Left lung (tissue), 10 donors: ENCODE data around the gene AFP. TPM values are rescaled to one million over a fixed set of nuclear protein-coding genes. Genes with fewer than 3 reads are reported as not detected.

ENCODE experiments used
- ATAC-seq: fragments of 200-7000 bp; cut with Tn5 transposase; one replicate; pipeline ENCODE4 v1.9.1; 2020; ENCODE audit warnings: moderate library complexity
- DNase-seq, 4 donors: peaks; one replicate each; pipeline ENCODE4 v3.0.0-alpha.2; 2013 to 2020
- H3K27ac ChIP-seq, 2 donors: fragments of 200-600 bp; sonication (generic) in 1 of 2; one replicate each; pipeline versions ENCODE4 v1.5.0 to v1.8.0; 2020 to 2021
- H3K27me3 ChIP-seq, 2 donors: fragments of 200-600 bp; sonication (generic) in 1 of 2; one replicate each; pipeline versions ENCODE4 v1.5.0 to v1.8.0; 2020 to 2021
- H3K36me3 ChIP-seq, 2 donors: fragments of 200-600 bp; sonication (generic) in 1 of 2; one replicate each; pipeline versions ENCODE4 v1.5.0 to v1.8.0; 2020 to 2021
- H3K4me1 ChIP-seq, 2 donors: fragments of 200-600 bp; one replicate each; pipeline ENCODE4 v1.8.0; 2021
- H3K4me3 ChIP-seq, 2 donors: fragments of 200-600 bp; sonication (generic) in 1 of 2; one replicate each; pipeline versions ENCODE4 v1.5.0 to v1.8.0; 2020 to 2021; ENCODE audit warnings: mild to moderate bottlenecking in 1 of 2
- H3K9me3 ChIP-seq, 2 donors: fragments of 200-600 bp; sonication (generic) in 1 of 2; one replicate each; pipeline versions ENCODE4 v1.5.0 to v1.8.0; 2020 to 2021
- intact Hi-C, 2 donors: fragments of 100-400 bp; cut with DNase I; formaldehyde crosslinking; loops; one replicate each; pipeline versions ENCODE4 v1.11.2 to v1.14.2; 2022
- polyA plus RNA-seq, 6 donors: library from polyadenylated mRNA; unstranded; fragments of 120-200 nt; gene quantifications; one replicate each; pipeline ENCODE4 v1.2.1, GENCODE V29; 2013; ENCODE audit not compliant: insufficient read length in 6 of 6
- total RNA-seq, 2 donors: library from RNA; stranded (reverse); fragmentation: NEBNext Ultra II Directional; extraction: Animal tissue kit (Norgen Biotek cat#: 25700); gene quantifications; one replicate each; pipeline ENCODE4 v1.2.1, GENCODE V29; 2021
- TF ChIP-seq, protein P1 (sequence below), 2 donors: fragments of 200-600 bp; sonication (generic) in 1 of 2; IDR thresholded peaks; one replicate each; pipeline versions ENCODE4 v1.5.0 to v1.8.0; 2021; ENCODE audit warnings: antibody characterized with exemption in 2 of 2
- donor health status: DM: no; HTN: yes; CAD: no.
- donor health status: DM: no; HTN: no; CAD: no.

AFP gene
- total and polyA plus RNA-seq, 8 donors = 0.73 to 25.5 (median 2.5) TPM; not detected in 1

DNA sequence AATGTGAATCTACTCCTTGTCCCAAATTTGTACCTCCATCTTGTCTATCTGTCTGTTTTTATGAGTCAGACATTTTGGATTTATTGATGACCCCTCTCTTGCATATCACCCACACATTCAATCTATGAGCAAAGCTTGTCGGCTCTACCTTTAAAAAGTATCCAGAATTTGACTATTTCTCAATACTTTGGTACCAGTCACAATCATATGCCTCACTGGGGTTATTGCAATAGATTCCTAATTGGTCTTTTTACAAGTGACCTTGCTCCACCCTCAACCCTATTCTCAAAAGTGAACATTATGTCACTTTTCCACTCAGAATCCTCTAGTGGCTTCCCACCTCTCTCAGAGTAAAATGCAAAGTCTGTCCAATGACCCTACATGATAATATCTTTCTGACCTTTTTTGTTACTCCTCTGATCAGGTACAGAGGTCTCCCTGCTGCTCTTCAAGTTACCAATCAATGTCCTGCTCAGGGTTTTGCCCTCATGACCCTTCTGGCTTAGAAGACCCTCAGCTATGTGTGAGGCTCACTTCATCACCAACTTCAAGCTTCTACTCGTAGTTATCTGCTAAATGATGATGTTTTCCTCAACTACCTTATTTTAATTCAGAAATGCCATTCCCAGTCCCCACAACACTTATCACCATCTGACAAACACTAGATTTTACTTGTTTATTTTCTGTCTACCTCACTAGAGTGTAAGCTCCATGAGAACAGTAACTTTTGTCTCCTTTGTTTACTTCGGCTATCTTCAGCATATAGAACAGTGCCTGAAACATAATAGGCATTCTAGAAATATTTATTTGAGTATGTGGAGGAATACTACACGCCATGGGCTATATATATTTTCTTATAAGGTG lies 22.4 kb downstream of the AFP start:
- Histone ChIP-seq H3K27ac (no peak overlapping the region), H3K4me3 (no peak overlapping the region), H3K9me3 (no peaks in the 10 kb centered on the region), H3K36me3 (no peaks in the 10 kb centered on the region), H3K27me3 (no peaks in the 10 kb centered on the region), H3K4me1 (no peaks in the 10 kb centered on the region)
- DNase-seq = no peak
- TF ChIP-seq, protein P1, sequence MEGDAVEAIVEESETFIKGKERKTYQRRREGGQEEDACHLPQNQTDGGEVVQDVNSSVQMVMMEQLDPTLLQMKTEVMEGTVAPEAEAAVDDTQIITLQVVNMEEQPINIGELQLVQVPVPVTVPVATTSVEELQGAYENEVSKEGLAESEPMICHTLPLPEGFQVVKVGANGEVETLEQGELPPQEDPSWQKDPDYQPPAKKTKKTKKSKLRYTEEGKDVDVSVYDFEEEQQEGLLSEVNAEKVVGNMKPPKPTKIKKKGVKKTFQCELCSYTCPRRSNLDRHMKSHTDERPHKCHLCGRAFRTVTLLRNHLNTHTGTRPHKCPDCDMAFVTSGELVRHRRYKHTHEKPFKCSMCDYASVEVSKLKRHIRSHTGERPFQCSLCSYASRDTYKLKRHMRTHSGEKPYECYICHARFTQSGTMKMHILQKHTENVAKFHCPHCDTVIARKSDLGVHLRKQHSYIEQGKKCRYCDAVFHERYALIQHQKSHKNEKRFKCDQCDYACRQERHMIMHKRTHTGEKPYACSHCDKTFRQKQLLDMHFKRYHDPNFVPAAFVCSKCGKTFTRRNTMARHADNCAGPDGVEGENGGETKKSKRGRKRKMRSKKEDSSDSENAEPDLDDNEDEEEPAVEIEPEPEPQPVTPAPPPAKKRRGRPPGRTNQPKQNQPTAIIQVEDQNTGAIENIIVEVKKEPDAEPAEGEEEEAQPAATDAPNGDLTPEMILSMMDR (IDR thresholded peaks at IDR 0.05) = no peak
- intact Hi-C loops = no loop called here
- no peak for ATAC-seq

DNA sequence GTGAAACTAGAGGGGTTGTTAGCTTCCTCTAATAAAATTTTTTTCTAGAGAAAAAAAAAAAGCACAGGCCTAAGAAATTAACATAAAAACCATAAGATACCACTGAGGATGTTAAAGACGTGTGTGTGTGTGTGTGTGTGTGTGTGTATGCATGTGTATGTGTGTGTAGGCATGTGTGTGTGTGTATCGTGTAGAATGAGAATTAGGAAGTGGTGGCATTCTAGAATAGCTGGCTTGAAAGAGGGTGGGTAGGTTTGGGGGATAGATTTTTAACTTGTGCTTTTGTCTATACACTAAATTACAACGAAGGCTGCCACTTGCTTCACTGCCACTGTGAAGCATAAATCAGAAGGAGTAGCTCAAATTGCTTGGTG lies 23.0 kb downstream of the AFP start:
- Histone ChIP-seq H3K27ac (no peak overlapping the region), H3K4me3 (no peak overlapping the region), H3K9me3 (no peaks in the 10 kb centered on the region), H3K4me1 (no peaks in the 10 kb centered on the region), H3K36me3 (no peaks in the 10 kb centered on the region), H3K27me3 (no peaks in the 10 kb centered on the region)
- intact Hi-C loops = no loop called here
- ATAC-seq (no peak), DNase-seq (no peak)
- TF ChIP-seq, protein P1 (IDR thresholded peaks at IDR 0.05) = no peak

DNA sequence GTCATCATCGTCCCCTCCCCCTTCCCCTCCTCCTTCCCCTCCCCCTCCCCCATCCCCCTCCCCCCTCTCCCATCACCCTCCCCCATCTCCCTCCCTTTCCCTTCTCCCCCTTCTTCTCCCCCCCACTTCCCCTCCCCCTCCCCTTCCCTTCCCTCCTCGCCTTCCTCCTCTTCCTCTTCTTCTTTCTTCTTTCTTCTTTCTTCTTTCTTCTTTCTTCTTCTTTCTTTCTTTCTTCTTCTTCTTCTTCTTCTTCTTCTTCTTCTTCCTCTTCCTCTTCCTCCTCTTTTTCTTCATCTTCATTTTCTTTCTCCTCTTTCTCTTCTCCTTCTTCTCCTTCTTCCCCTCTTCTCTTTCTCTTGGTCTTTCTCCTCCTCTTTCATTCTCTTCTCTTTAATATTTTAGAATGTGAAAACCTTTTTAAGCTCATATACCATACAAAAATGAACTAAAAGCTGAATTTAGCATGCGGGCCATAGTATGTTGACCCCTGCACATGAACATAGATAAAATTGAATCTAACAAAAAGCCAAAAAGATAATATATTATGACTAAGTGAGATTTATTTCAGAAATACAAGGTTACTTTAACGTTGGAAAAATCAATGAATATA lies 25.0 kb downstream of the AFP start:
- no peak for DNase-seq
- no peak overlapping the region for H3K4me3 ChIP-seq
- no peak for ATAC-seq
- no peak overlapping the region for H3K27ac ChIP-seq
- no peaks in the 10 kb centered on the region for H3K4me1 ChIP-seq
- TF ChIP-seq, protein P1 (IDR thresholded peaks at IDR 0.05) = no peak
- no peaks in the 10 kb centered on the region for H3K36me3 ChIP-seq
- intact Hi-C loops = no loop called here
- H3K9me3 ChIP-seq = no peaks in the 10 kb centered on the region
- H3K27me3 ChIP-seq = no peaks in the 10 kb centered on the region

DNA sequence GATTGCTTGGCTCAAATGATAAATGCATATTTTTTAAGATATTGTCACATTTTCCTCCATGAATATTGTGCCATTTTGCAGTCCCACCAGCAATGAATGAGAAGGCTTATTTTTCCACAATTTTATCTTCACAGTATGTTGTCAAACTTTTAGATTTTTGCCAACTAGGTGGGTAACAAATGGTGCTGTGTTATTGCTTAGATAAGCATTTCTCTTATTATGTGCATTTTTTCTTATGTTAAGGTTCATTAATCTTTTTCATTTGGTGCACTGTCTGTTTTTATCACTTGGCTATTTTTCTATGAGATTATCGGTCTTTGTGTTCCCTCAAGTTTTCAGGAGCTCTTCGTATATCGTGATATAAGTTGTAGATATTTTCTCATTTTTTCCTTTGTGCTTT lies 32.1 kb downstream of the AFP start:
- intact Hi-C loops = no loop called here
- H3K4me1 ChIP-seq = no peaks in the 10 kb centered on the region

DNA sequence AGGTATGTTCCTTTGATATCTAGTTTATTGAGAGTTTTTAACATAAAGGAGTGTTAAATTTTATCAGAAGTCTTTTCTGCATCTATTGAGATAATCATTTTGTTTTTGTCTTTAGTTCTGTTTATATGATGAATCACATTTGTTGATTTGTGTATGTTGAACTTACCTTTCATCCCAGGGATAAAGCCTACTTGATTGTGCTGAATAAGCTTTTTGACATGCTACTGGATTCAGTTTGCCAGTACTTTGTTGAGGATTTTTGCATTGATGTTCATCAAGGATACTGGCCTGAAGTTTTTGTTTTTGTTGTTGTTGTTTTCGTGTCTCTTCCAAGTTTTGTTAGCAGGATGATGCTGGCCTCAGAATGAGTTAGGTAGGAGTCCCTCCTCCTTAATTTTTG lies 34.7 kb downstream of the AFP start:
- intact Hi-C loops = no loop called here
- TF ChIP-seq, protein P1 (IDR thresholded peaks at IDR 0.05) = no peak
- H3K27me3 ChIP-seq = no peaks in the 10 kb centered on the region
- peaks cover 0 to 12% of the 10 kb centered on the region in 2 donors for H3K9me3 ChIP-seq
- H3K27ac ChIP-seq = no peak overlapping the region
- no peaks in the 10 kb centered on the region for H3K36me3 ChIP-seq
- ATAC-seq (no peak), DNase-seq (no peak)
- H3K4me1 ChIP-seq = no peaks in the 10 kb centered on the region
- H3K4me3 ChIP-seq = no peak overlapping the region

More for the DNA sequence above, 32.1 kb downstream of the AFP start:
- DNase-seq (no peak), ATAC-seq (no peak)
- TF ChIP-seq, protein P1 (IDR thresholded peaks at IDR 0.05) = no peak
- no peaks in the 10 kb centered on the region for H3K9me3 ChIP-seq
- no peak overlapping the region for H3K27ac ChIP-seq
- H3K36me3 ChIP-seq = no peaks in the 10 kb centered on the region
- no peaks in the 10 kb centered on the region for H3K27me3 ChIP-seq
- H3K4me3 ChIP-seq = no peak overlapping the region
